GM10847 (cell line): ENCODE results near the gene SRGAP2B.
"Not testable (repeated sequence)": the region's sequence is repeated elsewhere in the genome, so short reads cannot be mapped to it uniquely, and the experiment has no call there.

Experiments used
- POLR2A ChIP-seq: IDR thresholded peaks from 2 replicates; pipeline ENCODE4 v1.6.1; 2011; ENCODE audit not compliant: insufficient read length; ENCODE audit errors: extremely low read depth

The SRGAP2B gene

GRCh38 chr1:145095284-145096057 is at the start of gene SRGAP2B, which contains the start of gene FAM72D:
Gene SRGAP2B, minus strand, starts transcription at chr1:145095328. Its CDS starts 2,427 bp downstream, at chr1:145092901.
Gene FAM72D, plus strand, starts transcription at chr1:145095974. Its CDS starts 874 bp downstream, at chr1:145096848.
- not testable (repeated sequence) for TF ChIP-seq POLR2A
